Stimulated activated CD8-positive, alpha-beta memory T cell treated with anti-CD3 and anti-CD28 coated beads, Interleukin-15, amount 100 ng/mL, for 48 hours (primary cell): ENCODE data around the gene RRP15.
A peak's percentile ranks its signal among the peaks of the same experiment; 100 is the strongest.

ENCODE experiments used
- DNase-seq, 2 donors: peaks; one replicate each; pipeline ENCODE4 v3.0.0-alpha.2; 2020; ENCODE audit warnings: low read depth in 2 of 2

The RRP15 gene, protein sequence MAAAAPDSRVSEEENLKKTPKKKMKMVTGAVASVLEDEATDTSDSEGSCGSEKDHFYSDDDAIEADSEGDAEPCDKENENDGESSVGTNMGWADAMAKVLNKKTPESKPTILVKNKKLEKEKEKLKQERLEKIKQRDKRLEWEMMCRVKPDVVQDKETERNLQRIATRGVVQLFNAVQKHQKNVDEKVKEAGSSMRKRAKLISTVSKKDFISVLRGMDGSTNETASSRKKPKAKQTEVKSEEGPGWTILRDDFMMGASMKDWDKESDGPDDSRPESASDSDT

DNA sequence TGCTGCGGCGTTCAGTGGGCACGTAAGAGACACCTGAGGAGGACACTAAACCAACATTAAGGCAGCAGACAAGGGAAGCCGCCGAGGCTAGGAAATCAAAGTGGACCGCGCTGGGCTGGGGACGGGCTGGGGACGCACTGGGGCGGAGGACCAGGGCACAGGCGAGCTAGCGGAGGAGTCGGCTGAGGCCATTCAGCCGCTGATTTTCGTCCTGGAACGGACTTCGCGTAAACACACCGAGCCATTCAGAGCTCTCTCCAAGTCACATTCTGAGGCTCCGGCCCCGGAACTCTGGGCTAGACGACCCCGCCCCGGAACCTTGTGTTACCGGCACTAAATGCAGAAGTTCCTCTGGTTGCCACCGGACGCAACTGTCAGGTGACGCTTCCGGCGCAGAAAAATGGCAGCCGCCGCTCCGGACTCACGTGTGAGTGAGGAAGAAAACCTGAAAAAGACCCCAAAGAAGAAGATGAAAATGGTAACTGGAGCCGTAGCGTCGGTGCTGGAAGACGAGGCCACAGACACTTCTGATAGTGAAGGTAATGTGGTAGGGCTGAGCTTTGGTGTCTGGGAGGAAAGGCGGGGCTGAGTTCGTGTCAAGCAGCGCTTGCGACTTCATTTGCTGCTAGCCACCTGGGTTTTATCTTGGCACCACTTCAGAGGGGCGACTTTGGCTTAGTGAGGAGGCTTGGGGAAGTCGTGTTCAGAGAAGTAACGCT lies at the start of gene RRP15:
RRP15 (plus strand) TSS at position 377 of the 719 bp plus-strand sequence; CDS start at position 401, 24 bp downstream.
- peak; percentile 72 to 76 for DNase-seq

DNA sequence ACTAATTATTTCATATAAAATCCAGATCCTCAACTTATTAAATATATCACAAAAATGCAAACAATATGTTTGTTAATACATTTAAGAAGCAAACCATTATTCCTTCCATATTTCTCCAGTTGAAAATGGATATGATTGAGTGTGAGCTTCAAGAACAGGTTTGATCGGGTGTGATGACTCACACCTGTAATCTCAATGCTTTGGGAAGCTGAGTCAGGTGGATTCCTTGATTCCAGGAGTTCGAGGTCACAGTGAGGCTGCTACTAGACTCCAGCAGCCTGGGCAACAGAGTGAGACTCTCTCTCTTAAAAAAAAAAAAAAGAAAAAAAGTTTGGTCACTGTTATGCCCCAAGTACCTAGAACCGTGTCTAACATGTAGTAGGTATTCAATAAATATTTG lies 42.9 kb upstream of the RRP15 start:
- DNase-seq = no peak

DNA sequence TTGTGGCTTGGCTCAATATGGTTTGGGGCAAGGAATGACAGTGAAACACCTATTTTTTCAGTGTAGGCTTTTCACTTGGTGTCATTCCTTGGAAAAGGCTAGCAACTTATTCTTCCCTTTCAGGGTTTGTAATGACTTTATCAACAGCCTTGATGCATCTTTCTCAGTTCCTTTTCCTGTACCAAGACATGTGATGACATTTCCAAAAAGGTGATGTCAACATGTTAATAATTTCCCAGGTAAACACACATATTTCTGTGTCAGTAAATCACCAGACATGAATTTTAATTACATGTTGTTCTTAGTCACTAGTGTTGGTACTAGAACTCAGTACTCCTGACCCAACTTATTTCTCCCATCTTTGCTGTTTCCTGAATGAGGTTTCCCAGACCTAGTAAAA lies 37.8 kb upstream of the RRP15 start:
- no peak for DNase-seq

DNA sequence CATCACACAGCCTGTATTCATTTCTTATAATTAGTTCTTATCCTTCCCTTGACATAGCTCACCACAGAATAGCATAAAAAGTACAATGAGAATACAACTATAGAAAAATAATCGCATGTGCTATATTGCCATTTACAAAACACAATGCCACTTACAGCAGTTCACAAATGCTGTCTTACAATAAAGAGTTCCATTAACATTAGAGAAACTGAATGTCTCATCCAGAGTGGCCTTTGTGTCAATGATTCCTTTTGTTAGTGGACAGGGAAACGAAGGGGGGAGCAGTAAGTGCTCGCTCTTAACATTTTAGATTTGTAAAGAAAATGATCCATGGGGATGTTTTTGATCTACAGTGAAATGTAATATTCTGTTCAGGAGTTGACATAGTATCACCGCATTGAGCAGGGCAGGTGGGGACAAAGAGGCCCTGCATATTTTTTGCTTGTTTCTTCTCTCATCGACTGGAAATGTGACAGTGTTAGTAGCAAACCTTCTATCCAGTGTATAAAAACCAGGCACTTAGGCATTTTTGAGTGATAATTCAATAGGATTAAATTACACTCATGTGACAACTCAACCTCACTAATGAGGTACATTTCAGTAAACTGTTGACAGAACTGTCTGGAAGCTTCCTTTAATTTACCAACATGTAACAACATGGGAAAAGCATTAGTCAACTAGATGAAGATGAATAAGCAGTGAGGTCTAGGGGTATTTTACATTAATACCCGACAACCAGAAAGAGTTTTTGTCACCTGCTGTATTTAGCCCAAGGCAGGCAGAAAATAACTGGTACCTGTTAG lies 35.6 kb upstream of the RRP15 start:
- DNase-seq = no peak

DNA sequence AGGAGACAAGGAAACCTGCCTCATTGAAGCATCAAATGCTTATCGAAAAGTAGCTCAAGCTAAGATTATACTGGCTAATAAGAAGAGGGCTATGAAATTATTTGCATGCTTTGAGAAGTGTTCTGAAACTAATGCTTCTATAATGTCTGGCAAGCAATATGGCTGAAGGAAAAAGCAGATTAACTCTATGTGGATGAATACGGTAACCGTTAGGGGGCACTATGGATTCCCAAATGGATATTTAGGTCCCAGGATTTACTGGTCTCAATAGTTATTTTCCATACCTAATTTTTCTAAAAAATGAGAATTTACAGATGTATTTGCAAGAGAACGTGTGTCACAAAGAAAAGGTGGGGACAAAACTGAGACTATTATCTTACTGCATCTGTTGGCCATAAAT lies 34.6 kb upstream of the RRP15 start:
- DNase-seq = no peak

DNA sequence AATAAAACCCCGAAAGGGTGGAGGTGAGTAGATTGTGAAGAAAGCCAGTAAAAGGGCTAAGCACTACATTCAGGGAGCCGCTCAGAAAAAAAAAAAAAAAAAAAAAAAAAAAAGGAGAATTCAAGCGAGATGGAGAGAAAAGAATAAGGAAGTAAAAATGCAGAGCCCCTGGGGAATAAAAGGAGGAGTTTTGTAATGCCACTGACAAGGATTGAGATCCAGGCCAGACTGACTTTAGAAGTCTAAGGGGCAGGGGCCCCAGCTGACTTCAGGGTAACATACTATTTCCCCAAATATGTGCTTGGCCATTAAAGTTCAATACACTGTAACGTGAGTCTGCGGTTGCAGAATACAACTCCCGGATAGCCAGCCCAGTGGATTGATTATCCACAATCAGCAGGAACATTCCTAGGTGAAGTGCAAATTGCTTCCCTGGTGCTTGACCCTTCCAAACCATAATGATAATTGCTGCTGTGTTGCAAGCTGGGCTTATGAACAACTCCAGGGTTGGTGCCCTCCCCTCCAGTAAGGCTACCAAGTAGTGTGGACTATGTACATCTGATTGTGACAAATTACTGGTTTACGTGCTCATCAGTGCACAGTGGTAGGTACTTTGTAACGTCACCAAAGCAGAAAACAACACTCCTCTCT lies 30.7 kb upstream of the RRP15 start:
- DNase-seq = no peak

DNA sequence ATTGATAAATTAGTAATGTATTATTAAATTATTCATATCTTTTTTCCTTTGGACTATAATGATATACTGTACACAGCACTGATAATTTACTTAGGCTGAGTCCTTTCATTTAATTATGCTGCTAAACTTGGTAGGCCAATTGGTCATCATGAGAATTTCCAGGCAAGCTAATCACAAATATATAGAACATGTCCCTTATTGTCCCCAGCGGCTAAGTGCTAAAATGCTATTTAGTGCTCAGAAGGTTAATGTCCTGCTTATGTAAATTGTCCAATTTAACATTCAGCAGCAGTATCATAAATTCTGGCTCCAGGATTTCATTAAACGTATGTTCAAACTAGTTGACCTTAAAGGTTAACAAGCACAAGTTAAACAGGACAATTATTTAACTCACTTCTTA lies 30.0 kb upstream of the RRP15 start:
- DNase-seq = no peak

DNA sequence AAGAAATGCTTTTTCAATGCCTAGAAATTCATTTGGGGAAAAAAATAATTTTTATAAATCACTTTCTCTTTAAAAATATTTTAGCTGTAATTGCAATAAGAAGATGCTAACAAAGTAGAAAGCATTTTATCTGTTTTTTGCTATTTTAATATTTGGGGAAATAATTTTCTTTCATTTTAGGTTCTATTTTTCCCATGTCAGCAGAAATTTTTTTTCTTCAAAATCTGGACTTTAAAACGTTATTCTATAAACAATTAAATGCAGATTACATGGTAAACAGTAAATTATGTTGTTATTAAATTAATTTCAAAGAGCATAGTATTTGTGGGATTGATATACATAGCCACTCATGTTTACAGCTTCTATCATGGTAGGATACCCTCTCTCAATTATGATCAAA lies 27.7 kb upstream of the RRP15 start:
- no peak for DNase-seq

DNA sequence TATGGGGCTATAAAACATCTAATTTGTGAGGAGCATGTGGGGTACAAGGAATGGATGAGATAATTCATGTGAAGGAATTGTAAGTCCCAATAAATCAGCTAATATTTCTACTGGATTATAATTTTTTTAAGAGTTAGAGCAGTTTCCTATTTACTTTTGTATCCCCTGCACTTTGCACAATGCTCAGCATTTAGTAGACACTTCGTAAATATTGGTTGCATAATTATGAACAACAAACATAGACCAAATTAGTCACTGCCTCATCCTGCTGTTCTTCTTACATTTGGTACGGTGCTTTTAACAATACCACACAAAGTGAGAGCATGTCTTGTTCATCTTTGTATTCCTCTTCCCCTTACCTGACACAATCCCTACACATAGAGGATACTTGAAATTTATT lies 27.1 kb upstream of the RRP15 start:
- DNase-seq = no peak

DNA sequence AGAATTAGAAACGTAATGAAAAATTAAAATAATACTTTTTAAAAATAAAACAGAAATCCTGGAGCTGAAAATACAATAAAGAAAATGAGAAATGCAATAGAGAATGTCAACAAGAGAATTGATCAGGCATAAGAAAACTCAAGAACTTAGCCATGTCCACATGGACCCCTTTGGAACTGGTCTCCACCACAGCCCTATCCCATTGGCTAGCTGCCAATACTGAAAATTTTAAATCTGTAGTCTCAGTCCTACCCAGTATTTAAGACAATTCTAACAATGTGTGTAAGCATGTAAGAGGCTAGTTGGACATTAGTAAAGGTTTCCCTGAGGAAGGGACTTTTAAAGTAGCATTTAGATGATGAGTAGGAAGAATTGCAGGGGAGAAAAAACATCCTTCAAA lies 25.8 kb upstream of the RRP15 start:
- no peak for DNase-seq

DNA sequence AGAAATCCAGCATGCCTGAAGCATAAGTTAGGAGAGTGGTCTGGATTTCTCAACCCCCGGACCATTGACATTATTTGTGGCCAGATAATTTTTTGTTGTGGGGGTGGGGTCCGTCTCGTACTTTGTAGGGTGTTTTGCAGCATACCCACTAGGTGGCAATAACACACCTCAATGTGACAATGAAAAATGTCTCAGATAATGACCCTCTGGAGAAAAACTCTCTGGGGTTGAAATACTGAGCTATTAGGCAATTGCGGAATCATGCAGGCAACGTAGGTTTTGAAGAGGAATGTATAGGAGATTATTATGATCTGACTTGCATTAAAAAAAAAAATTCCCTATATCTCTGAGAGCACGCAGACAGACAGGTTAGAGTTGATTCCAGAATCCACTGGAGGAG lies 25.3 kb upstream of the RRP15 start:
- DNase-seq = no peak

DNA sequence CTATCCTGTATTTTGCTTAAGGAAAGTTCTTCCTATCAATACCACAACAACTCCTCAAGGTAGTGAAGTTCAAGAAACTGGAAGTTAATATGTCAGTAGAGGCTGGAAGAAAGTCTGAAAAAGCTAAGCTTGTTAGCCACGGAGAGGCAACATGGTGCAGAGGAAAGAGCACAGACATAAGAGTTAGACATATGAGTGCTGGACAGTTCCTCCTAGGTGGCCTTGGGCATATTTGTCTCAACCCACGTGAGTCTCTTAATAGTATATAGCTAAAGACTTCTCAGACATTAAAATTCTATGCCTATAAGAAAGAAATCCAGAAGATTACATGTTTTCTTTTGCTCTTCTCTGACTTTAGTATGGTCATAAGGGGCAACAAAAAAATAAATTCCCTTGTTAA lies 22.8 kb upstream of the RRP15 start:
- DNase-seq = no peak

DNA sequence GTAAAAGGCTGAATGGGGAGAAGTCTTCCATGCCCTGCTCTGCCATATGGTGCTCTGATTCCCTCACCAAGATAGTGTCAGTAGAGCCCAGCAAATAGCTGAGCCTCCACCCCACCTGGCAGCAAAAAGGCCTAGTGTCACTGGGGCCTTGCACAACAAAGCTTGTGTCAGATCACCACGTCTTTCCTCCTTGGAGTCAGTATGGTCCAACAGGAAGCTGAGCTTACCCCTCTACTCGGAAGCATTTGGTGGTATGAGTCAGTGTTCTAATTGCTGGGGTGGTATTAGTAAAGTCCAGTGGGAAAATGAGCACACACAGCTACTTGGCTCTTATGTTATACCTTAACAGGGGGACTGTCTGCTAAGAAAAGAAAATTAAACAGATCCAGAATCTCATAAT lies 18.7 kb upstream of the RRP15 start:
- DNase-seq = no peak

DNA sequence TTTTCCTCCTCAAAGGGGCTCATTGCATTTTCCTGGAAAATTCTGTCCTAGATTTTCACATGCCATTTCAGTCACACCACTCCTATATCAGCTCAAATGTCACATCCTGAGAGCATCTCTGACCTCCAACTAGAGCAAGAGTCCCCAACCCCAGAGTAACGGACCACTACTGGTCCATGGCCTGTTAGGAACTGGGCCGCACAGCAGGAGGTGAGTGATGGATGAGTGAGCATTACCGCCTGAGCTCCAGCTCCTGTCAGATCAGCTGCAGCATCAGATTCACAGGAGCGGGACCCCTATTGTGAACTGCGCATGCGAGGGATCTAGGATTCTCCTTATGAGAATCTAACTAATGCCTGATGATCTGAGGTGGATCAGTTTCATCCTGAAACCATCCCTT lies 12.7 kb upstream of the RRP15 start:
- no peak for DNase-seq

DNA sequence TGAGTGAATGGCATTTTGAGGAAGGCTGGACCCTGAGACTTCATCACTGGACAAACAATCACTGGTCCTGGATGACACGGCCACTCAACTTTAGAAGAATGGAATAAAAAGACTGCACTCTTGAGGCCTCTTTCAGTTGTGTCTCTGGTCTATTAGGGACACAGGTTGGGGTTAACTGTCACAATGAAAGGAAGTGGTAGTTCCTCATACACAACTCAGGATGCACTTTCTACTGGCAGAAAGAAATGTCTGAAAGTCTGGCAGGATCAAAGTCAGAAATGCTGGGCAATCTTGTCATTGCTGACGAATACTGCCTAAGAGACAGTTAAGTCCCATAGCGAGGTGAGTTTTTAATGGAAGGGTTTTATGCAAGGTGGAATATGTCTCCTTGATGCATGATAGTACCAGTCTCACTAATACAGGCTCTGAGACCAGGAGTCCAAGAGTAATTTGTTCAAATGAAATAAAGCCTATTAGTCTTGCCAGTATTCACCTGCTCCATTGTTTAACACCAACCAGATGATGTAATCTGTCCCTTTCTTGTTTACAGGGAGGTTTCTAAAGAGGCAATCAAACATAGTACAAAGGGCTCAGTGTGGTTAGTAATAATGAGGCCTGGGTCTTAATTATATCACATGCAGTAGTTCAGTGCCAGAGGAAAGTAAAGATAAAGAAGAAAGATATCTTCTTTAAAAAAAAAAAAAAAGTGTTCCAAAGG lies 11.2 kb upstream of the RRP15 start:
- no peak for DNase-seq

DNA sequence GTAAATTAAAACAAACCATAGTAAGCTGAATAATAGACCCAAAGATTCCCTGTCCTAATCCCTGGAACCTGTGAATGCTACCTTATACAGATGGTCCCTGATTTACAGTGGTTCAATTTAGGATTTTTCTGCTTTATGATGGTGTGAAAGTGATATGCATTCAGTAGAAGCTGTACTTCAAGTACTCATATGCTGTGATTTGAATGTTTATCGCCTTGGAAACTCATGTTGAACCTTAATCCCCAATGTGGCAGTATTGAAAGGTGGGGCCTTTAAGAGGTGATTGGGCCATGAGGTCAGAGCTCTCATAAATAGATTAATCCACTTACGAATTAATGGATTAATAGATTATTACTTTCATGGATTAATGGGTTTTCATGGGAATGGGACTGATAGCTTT lies 10.6 kb upstream of the RRP15 start:
- DNase-seq = no peak

DNA sequence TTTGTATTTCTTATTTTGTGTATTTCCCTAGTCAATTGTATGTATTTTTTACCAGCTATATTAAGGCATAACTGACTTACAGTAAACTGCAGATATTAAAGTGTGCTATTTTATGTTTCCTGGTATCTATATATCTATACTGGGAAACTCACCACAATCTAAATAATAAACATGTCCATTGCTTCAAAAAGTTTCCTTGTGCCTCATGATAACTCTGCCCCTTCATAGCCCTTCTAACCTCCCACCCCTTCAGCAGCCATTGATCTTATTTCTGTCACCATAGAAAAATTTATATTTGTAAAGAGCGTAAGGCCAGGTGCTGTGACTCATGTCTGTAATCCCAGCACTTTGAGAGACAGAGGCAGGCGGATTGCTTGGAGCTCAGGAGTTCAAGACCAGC lies 9.3 kb upstream of the RRP15 start:
- DNase-seq = no peak

DNA sequence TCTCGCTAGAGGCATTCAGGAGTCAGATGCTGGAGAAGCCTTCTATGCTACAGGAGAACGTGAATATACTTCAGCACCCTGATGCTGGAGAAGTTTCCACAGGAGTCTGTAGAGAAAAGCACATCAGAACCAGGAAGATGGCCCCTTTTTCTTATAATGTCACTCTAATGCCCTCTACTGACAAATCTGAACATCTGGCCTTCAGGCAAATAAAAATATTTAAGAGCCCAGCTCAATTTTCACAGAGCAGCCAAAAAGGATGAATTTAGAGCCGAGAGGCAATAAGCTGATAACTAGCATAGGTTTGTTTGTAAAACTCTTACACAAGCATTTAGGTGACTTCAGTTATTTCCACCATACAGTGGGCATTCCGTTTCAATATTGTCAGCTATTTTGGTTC lies 3.8 kb upstream of the RRP15 start:
- no peak for DNase-seq

DNA sequence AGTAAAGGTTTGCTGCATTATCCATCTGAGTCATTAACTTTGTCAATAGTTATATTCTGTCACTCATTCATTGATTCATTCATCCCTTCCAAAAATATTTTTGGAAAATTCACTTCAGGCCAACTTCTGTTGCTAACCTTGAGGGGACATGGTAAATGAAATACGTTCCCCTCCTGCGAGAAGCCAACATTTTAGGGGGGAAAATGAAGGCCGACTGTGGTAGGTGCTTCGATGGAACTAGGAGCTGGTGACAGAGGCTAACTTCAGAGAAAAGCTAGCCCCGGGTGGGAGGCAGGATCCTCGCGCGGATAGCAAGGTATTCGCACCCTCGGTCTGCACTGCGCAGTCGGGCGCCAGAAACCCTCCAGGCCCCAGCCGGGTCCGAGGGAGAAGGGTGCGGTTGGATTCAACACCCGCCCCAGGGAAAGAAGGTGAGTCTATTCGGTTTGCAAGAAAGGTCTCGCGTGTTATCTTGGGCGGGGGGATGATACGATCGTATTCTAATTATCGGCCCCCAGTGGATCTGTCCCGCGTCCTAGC lies 646 bp upstream of the RRP15 start:
- no peak for DNase-seq

DNA sequence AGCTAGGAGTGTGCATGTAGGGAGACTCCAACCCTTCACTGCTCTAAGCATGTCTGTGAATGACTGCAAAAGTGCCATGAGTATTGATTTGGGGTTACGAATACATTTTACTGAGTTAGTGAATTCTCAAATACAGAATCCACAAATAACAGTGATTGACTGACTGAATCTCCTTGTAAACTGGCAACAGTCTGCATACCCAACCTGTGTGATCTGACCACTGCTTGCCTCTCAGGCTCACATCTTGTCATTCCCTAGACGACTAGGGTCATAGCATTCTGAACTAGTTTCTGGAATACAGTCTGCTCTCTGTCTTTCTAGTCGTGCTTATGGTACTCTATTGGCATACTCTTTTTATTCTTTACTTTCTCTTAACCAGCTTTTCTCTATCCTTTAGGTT lies 7.4 kb downstream of the RRP15 start:
- DNase-seq = no peak

DNA sequence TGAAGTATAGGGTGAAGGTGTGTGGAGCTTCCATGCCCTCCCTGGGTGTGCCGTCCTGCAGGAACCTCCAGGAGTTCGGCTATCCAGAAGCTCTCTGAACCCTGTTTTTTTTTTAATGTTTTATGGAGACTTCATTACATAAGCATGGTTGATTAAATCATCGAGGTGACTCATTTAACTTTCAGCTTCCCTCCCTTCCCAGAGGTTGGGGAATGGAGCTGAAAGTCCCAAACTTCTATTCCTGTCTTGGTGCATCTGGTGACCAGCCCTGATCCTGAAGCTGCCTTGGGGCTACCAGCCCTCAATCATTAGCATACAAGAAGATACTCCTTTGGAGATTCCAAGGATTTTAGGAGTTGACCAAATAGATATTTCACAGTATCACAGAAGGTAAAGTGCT lies 9.5 kb downstream of the RRP15 start:
- no peak for DNase-seq
